Kidney capillary endothelial cell (primary cell): ENCODE data around the gene RGS14.
"Not testable (repeated sequence)": the region's sequence is repeated elsewhere in the genome, so short reads cannot be mapped to it uniquely, and the experiment has no call there.

ENCODE experiments used
- DNase-seq: peaks from one replicate; pipeline ENCODE4 v3.0.0-alpha.2; 2018; ENCODE audit warnings: low spot score

RGS14 gene

DNA sequence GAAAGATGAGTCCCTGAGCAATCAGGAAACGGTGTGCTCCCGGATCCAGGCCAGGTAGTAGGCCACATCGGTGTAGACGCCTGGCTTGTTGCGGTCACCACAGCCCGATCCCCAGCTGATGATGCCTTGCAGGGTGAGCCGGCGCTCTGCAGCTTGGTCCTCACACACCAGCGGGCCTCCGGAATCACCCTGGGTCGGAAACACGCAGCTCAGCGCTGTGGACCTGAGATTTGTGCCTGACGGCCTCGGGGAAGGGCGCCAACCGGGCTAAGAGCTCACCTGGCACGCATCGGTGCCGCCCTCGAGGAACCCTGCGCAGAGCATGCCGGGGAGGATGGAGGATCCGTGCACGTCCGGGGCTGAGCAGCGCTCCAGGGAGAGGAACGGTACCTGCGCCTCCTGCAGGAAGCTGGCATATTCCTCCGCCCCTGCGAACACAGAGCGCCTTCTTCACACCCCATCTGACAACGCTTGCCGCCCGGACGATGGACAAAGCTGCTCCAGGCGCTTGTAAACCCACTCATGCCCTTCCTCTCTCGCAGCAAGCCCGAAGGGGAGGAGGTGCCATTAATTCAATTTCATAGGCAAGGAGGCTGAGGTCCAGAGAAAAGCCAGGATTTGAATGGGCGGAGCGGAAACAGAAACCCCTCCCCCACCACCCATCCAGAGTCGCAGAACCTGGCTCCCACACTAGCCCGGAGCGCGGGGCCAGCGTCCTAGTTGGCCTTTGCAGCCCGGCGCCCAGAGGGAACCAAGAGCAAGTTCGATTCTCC is 44.7 kb downstream of the RGS14 start:
- DNase-seq, result no peak

- DNase-seq, result no peak
Measured at GRCh38 chr5:177403102-177403791, 45.5 kb downstream of the RGS14 start.

DNA sequence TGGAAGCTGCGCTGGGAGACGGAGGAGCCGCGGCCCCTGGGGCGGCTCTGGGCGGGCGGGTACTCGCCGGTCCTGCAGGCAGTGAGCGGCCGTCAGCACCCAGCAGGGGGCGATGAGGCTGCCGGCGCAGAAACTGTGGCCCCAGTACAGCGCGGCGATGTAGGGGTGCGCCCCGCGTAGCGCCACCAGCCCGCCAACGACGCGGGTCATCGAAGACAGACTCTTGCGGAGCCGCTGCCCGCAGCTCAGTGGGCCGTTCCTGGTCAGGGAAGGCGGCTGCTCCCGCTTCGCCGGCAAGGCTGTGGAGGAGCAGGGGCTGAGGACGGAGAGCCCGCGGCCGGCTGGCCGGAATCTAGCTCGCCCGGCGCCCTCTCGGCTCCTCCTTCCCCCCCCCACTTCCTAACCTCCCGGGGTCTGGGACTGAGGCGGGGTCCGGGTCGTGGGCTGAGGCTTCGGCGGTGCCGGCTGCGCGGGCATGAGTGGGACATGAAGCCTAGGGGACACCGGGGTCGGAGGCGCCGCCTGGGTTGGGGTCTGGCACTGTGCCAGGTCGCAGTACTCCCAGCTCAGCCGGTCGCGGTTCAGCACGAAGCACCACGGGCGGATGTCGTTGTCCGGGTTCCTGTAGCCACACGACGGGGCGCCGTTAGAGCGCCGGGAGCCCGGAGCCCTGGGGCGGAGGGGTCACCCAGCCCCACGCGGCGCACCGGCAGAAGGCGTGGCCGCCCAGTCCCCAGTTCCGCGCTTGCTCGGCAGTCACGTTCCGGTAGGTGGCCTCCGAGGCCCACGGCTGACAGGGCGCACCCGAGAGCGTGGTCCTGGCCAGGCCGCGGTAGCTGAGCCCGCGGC is 46.3 kb downstream of the RGS14 start:
- peak; percentile 70 for DNase-seq

DNA sequence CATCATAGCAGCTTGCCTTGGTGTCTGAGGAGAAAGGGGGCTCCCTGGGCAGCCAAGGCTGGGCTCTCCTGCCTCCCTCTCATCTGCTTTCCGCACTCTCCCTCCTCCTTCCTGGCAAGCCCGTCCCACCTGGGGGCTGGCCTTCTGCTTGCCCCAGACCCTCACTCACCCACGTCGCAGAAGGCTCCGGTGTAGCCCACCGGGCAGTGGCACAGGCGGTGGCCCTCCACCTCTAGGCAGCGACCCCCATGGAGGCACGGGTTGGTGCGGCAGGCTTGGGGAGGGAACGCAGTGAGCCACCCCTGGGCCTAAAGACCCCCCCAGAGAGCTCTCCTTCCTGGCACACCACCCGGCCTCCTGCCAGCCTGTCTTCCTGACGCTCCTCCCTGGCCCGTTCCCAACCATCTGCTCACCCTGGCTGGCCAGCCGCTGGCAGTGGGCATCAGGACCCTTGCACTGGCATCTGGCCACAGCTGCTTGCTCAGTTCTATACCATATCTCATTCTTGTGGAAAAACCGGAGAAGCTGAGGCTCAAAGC is 47.0 kb downstream of the RGS14 start:
- DNase-seq, result no peak

DNA sequence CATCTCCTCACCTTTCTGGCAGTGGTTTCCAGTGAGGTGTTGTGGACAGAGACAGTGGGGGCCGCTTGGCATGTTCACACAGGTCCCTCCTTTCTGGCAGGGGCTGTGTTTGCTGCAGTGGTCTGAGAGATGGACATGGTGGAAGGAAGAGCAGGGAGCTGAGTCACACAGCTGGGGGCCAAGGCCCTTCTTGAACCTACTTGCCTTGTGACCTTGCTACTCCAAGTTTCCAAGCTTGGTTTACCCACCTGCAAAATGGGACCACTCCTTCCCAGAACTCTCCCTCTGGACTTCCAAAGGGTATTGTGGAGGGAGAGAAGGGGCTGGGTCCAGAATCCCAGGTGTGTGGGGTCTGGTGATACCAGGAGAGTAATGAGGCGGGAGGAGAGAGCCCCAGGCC is 47.6 kb downstream of the RGS14 start:
- no peak for DNase-seq

- DNase-seq, result no peak
Measured at GRCh38 chr5:177405805-177406204, 48.1 kb downstream of the RGS14 start.

GRCh38 chr5:177409043-177409801 is 51.5 kb downstream of the RGS14 start, which contains the start of gene F12:
TSS of gene F12 (minus strand) at chr5:177409564. CDS start at chr5:177409527, 37 bp downstream.
- DNase-seq, result no peak

DNA sequence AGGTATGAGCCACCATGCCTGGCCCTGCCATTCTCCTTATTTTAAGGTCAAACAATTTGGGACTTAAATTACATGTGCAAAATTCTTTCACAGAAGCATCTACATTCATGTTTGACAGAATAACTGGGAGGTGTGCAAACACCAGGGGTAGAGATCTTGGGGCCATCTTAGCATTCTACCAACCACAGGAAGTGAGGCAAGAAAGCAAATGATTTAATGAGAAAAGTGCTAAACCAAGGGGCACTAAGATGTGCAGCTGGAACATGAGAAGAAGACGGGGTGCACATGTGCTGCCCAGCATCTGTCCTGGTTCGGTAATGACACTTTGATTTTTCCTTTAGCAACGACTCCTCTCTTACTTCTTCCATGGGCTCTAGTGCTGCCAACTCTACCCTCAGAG is 52.9 kb downstream of the RGS14 start:
- no peak for DNase-seq

GRCh38 chr5:177412603-177413233 is 55.0 kb downstream of the RGS14 start:
- no peak for DNase-seq

DNA sequence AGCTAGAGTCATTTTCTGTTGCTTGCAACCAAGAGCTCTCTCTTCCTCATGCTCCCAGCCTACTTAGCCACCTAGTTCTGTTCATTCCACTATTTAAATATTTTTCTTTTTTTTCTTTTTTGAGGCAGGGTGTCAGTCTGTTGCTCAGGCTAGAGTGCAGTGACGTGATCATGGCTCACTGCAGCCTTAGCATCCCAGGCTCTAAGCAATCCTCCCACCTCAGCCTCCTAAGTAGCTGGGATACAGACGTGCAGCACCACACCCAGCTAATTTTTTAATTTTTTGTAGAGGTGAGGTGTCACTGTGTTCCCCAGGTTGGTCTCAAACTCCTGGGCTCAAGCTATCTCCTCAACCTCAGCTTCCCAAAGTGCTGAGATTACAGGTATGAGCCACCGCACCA is 56.8 kb downstream of the RGS14 start:
- DNase-seq, result no peak

DNA sequence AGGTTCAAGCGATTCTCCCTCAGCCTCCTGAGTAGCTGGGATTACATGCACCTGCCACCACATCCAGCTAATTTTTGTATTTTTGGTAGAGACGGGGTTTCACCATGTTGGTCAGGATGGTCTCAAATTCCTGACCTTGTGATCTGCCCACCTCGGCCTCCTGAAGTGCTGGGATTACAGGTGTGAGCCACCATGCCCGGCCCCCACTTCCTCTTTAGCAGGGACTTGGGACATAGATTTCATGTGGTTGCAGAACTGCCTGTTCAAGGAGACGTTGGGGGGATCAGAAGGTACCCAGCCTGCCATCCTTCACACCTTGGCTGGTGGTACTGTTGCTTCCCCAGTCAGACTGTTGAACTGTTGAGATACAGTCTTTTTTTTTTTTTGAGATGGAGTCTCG is 59.4 kb downstream of the RGS14 start:
- DNase-seq, result not testable (repeated sequence)

GRCh38 chr5:177419046-177419445 is 61.3 kb downstream of the RGS14 start:
- DNase-seq, result no peak

DNA sequence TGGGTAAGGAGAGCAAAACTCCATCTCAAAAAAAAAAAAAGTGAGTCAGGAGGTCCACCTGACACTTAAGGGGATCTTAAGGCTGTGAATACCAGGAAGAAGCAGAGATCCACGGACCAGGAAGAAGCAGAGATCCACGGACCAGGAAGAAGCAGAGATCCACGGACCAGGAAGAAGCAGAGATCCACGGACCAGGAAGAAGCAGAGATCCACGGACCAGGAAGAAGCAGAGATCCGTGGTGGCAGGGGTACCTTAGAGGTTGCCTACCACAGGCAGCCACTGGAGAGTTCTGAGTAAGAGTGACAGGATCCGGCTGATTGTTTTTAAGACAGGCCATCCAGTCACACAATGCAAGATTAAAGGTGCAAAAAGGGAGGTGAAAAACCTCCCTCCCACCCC is 62.7 kb downstream of the RGS14 start:
- not testable (repeated sequence) for DNase-seq

GRCh38 chr5:177421062-177421798 is 63.5 kb downstream of the RGS14 start:
- no peak for DNase-seq
